Brain pericyte (primary cell): Measurements from ENCODE around the gene PRR30.
"Not testable (repeated sequence)": the region's sequence is repeated elsewhere in the genome, so short reads cannot be mapped to it uniquely, and the experiment has no call there.

ENCODE experiments used
- DNase-seq: peaks from one replicate; pipeline ENCODE4 v3.0.0-alpha.2; 2012; ENCODE audit warnings: low read depth, low spot score

PRR30 gene

GRCh38 chr2:27139310-27139709 is at the start of gene PRR30:
TSS of gene PRR30 (minus strand) at chr2:27139410. CDS start at chr2:27138329, 1,081 bp downstream.
- DNase-seq, result no peak

- no peak for DNase-seq
These were observed 47.6 kb upstream of the PRR30 start for GRCh38 chr2:27186613-27187345.

DNA sequence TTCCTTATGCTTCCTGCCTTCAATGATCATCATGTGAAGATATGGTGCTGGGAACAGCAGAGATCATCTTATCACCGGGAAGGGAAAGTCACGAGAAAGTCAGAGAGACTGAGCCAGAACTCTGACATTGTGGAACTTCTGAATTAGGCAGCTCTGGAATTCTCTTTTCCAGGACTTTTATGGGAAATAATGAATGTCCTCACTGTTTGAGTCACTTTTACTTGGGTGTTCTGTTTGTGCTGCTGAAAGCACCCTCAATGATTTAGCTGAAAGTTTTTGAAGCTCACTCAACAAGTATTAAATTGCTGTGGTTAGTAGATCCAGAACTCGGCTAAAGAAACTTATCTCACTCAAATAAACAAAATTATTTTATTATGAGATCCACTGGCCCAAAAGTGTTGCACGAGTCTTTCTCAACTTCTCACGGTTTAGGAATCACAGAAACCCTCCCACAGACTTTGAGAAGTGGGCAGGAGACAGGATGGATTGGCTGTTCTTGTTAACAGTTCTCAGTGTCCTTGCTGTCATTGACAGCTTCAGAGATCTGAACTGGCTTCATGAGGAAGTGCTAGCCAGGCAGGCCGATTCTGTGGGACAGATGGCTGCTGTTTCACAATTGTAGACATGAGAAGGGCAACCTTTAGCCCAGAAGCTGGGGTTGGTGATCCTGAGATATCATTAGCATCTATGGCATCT is 46.3 kb upstream of the PRR30 start:
- DNase-seq, result no peak

GRCh38 chr2:27184115-27184514 is 44.9 kb upstream of the PRR30 start:
- no peak for DNase-seq

- no peak for DNase-seq
These were observed 43.1 kb upstream of the PRR30 start for GRCh38 chr2:27182346-27182745.

DNA sequence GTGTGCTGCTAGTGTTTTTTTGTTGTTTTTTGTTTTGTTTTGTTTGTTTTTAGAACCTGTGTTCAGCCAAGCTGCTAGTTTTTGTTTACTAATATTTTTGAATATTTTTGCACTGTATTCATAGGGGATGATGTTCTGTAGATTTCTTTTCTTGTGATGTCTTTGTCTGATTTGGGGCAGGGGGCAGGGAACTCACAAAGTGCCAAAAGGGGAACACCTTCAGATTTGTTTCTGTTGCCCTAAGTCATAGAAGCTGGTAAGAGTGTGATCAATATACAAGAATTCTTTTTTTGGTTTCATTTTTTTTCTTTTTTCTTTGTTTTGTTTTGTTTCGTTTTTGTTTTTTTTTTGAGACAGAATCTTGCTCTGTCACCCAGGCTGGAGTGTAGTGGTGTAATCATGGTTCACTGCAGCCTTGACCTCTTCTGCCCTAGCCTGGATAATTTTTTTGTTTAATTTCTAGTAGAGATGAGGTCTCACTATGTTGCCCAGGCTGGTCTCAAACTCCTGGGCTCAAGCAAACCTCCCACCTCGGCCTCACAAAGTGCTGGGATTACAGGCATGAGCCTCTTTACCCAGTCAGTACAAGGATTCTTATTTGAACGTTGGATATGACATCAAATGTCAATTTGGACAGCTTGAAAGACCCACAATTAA is 40.3 kb upstream of the PRR30 start:
- no peak for DNase-seq

DNA sequence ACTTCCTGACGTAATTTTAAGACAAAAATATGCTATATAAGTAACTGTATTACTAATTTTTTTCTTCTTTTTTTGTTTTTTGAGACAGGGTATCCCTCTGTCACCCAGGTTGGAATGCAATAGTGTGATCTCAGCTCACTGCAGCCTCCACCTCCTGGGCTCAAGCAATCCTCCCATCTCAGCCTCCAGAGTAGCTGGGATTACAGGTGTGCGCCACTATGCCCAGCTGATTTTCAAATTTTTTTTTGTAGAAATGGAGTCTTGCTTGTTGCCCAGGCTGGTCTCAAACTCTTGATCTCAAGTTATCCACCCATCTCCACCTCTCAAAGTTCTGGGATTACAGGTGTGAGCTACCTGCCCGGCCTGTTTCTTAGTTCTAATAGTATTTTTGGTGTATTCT is 39.3 kb upstream of the PRR30 start:
- DNase-seq, result no peak

DNA sequence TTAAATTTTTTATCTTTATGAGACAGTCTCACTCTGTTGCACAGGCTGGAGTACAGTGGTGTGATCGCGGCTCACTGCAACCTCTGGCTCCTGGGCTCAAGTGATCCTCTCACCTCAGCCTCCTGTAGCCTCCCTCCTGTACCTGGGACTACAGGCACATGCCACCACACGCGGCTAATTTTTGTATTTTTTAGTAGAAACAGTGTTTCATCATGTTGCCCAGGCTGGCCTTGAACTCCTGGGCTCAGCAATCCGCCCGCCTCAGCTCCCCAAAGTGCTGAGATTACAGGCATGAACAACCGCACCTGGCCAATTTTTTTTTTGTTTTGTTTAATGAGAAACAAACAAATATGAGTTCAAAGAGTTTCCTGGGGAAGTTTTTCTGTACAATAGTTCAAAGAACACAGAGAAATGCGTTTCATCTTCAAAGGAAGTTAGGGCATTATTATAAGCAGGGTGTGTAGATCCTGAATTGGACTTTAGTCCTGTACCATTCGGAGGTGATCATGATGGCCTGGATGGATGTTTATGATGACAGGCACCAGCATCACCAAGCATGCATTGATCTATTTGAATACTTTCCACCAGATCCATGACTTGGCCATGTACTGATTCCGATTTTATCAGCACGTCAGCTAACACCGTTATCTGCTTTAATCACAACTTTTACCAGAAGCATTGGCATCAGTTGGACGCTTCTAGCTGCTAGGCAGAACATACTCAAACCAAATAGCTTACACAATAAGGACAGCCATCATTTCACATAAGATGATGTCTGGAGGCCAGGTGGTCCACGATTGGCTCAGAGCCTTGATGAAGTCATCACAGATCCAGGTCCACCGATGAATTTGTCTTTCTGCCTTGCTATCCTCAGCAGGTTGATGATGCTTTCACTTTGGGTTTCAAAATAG is 38.5 kb upstream of the PRR30 start:
- DNase-seq, result no peak

DNA sequence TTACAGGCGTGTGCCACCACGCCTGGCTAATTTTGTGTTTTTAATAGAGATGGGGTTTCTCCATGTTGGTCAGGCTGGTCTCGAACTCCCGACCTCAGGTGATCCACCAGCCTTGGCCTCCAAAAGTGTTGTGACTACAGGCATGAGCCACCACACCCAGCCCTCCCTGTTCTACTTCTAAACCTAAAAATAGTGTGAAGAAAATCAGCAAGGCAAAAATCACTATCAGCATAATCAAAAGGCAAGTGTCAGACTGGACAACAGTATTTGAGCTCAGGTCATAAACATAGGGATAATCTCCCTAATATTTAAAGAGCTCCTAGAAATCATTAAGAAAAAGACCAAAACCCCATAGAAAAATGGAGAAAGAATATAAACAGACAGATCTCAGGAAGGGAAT is 36.6 kb upstream of the PRR30 start:
- not testable (repeated sequence) for DNase-seq

DNA sequence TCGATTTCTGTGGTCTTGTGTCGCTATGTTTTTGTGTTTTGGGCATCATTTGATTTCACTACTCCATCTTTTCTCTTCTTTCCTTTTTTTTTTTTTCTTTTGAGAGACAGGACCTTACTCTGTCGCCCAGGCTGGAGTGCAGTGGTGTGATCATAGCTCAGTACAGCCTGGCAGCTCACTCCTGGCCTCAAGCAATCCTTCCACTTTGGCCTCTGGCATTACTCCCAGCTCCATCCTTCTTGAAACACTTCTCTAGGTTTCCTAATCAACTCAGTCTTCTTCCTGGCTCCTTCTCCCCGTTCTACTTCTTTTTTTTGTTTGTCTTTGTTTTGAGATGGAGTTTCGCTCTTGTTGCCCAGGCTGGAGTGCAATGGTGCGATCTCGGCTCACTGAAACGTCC is 36.1 kb upstream of the PRR30 start:
- DNase-seq, result no peak

DNA sequence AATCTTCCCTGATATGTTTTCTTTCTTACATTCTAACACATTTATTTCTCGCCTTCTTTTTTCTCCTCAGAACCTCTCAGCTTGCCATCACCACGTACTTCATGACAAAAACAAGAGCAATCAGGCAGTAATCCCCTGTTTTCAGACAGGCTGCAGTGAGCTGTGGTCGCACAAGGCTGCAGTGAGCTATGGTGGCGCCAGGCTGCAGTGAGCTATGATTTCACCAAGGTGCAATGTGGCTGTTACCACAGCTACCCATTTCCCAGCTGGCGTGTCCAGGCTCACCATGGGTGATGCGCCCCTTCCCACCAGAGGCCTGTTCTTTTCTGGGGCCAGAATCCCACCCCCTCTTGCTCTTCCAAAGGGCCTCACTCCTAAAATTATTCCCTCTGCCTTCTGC is 35.4 kb upstream of the PRR30 start:
- no peak for DNase-seq

DNA sequence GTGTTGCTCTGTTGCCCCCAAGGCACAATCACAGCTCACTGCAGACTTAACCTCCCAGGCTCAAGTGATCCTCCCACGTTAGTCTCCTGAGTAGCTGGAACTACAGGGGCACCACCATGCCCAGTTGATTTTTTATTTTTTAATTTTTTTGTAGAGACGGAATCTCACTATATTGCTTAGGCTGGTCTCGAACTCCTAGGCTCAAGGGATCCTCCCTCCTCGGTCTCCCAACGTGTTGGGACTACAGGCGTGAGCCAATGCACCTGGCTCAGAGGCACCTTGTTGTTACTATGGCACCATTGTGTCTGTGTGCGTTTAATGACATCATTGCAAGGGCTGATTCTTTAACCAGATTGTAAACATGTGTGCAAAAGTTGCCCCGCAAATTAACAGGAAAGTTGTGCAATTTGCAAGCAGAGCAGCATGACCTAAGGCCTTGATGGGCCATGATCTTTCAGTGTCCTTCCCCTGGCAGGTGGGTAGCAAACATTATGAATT is 32.2 kb upstream of the PRR30 start:
- DNase-seq, result no peak

- no peak for DNase-seq
These were observed 31.5 kb upstream of the PRR30 start for GRCh38 chr2:27170581-27171337.

GRCh38 chr2:27164960-27165763 is 26.0 kb upstream of the PRR30 start:
- DNase-seq, result no peak

DNA sequence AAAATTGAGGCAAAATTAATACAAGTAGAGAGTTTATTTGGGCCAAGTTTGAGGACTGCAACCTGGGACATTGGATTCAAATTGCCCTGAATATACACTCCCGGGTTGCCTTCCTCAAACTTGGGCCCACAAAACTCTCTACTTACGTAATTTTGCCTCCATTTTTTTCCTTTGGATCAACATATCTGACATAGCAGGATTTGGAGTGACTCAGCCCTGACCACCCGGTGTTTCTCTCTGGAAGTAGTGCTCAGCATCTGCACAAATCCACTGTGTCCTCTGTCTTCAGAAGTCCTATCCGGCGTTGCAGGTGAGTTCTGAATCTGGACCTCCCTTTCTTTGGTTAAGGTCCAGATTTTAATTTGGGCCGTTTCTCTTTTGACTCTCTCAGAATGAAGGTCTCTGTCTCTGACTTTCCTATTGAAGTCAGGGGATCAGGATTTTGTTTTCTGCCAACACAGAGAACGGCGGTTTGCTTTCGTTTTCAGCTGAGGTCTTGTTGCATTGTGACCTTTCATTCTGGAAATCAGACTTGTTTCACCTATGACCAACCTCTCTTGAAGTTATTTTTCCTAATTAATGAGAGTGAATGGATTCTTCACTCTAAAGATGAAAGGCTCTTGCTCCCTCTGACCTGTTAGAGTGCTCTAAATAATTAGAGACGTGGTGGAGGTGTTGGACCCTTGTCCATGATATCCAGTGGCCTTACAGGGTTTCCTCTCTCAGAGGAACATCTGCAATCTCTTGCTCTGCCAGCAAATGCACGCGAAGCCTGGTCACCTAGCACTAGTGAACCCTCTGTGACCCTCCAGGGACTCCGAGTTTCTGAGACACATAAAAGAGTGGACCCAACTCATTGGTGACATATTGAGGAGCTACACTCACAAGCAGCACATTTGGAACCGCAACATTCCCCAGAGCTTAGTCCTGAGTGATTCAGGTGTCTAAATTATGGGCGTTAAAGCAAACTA is 23.2 kb upstream of the PRR30 start:
- DNase-seq, result no peak

DNA sequence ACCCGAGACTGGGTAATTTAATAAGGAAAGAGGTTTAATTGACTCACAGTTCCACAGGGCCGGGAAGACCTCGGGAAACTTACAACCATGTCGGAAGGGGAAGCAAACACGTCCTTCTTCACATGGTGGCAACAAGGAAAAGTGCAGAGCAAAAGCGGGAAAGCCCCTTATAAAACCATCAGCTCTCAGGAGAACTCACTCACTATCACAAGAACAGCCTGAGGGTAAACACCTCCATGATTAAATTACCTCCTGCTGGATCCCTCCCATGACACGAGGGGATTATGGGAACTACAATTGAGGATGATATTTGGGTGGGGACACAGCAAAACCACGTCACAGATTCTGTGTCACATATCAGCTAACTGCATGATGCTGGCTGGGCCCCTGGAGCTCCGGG is 21.0 kb upstream of the PRR30 start:
- no peak for DNase-seq

DNA sequence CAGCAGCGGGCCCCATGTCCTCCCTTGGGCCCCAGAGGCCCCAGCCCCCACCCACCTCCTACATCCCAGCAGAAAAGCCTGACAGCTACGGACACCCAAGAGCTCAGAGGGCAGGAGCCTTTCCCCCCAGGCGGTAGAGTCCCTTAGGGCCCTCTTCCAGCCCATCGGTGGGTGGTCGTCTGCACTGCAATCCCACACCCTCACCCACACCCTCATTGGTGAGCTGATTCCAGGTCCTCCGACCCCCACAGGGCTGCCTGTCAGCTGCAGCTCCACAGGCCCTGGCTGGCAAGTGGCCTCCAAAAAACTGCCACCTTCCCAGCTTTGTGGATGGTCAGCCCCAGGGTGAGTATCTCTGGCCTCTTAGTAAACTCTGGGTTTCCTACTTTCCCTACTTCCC is 20.1 kb upstream of the PRR30 start:
- DNase-seq, result no peak

- no peak for DNase-seq
These were observed 19.3 kb upstream of the PRR30 start for GRCh38 chr2:27158468-27158867.

GRCh38 chr2:27155069-27155520 is 15.9 kb upstream of the PRR30 start:
- DNase-seq, result no peak
